AG10803 (cell line): ENCODE results near the gene FXYD2.
"Not testable (repeated sequence)": the region's sequence is repeated elsewhere in the genome, so short reads cannot be mapped to it uniquely, and the experiment has no call there.

Experiments used
- DNase-seq: peaks from one replicate; pipeline ENCODE4 v3.0.0; 2010; ENCODE audit warnings: low read depth
- H3K4me3 ChIP-seq: 2 replicates; pipeline ENCODE4 v1.5.1; 2011; ENCODE audit warnings: mild to moderate bottlenecking, low read length, control low read depth
- CTCF ChIP-seq: conservative IDR thresholded peaks from 2 replicates; pipeline ENCODE4 v1.5.1; 2011; ENCODE audit warnings: mild to moderate bottlenecking, low read length, control low read depth, inconsistent platforms

The FXYD2 gene

DNA sequence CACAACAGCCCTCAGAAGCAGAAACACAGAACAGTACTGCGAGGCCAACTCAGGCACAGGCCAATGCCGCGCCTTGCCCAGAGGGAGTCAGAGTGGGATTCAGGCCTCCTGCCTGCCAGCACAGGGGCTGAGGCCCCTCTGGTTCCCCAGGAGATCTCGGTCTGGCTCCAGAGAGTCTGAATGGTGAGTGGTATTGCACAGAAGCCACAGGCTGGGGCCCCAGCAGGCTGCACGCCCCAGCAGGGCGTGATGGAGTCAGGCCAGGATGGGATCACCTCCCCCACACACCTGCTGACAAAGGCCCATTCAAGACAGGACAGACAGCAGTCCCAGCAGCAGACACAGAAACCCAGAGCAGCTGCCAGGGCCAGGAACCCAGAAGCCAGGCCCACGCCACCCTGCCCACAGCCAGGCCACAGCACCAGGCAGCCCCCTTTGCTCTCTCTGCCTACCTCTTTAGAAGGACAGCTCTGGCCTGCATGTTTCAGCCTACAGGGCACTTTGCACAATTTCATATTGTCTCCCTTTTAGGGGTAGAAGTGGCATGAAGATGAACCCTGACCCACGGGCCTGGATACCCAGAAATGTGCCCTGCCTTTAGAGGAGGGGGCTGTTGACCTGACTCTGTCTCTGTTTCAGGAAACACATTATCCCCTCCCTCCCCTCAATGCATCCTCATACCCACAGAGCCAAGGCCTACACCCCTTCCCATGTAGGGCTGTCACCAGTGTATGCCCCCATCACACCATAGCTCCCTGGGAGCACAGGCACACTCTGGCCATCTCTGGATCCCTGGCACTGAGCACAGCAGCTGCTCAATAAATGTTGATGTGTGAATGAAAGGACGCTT lies 45.8 kb upstream of the FXYD2 start:
- DNase-seq = no peak
- no peak overlapping the region for H3K4me3 ChIP-seq
- no peak for TF ChIP-seq CTCF

- TF ChIP-seq CTCF = no peak
- H3K4me3 ChIP-seq = no peak overlapping the region
- no peak for DNase-seq
Measured at GRCh38 chr11:117869604-117870003, 45.1 kb upstream of the FXYD2 start.

DNA sequence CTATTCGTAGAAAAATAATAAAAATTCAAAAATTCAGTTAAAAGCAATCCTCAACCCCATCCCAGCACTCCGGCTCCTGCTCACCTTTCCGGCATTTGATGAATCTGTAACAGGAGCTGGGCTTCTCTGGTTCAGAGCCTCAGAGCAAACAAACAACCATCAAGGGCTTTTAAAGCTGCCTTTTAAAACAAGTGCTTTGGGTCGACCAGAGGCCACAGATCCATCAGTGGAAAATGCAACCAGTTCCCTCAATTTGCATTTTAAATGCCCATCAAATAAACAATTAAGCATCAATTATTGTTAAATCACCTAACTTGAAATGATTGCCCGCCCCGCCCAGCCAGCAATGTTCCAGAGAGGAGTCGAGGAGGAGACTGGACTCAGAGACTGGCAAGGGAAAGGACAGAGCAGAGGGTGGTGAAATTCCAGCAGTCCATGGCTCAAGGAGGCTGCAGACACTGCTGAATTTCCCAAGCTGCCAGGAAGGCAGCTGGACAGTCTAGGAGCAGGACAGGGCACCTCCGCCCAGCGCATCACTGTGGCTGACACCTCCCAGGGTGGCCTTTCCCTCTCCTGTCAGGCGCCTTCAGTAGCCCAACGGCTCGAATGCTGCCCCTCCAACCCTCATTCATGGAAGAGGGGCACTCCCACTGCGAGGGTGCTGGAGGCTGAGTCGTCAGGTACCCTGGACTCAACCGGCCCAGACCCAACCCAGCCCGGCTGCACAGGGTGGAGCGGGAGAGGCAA lies 44.4 kb upstream of the FXYD2 start:
- H3K4me3 ChIP-seq = no peak overlapping the region
- no peak for DNase-seq
- no peak for TF ChIP-seq CTCF

- DNase-seq = no peak
- no peak overlapping the region for H3K4me3 ChIP-seq
- TF ChIP-seq CTCF = no peak
Measured at GRCh38 chr11:117868088-117868487, 43.5 kb upstream of the FXYD2 start.

DNA sequence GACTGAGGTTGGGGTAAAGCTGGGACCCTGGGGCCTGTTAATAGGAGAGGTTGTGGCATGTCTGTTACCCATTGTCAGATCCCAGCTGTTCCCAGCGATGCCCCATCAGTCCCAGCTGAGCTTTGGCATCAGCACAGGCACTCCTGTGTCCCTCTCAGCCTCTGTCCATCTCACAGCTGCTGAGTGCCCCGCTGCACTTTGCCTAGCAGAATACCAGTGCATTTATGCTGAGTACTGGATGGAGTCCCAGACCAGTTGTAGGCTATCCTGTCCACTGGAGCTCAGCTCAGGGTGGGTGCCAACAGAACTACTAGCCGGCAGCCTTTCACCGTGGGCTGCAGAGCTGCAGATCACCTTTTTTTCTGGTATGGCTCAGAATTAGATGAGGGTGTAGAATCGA lies 42.0 kb upstream of the FXYD2 start:
- TF ChIP-seq CTCF = no peak
- no peak for DNase-seq
- H3K4me3 ChIP-seq = no peak overlapping the region

DNA sequence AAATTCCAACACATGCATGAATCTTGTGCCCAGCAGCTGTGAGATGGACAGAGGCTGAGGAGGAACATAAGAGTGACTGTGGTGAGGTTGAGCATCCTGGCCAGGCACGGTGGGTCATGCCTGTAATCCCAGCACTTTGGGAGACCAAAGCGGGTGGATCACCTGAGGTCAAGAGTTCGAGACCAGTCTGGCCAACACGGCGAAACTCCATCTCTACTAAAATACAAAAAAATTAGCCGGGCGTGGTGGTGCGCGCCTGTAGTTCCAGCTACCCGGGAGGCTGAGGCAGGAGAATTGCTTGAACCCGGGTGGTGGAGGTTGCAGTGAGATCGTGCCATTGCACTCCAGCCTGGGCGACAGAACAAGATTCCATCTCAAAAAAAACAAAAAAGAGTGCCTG lies 41.0 kb upstream of the FXYD2 start:
- H3K4me3 ChIP-seq, DNase-seq: not testable (repeated sequence)

- no peak for DNase-seq
- no peak overlapping the region for H3K4me3 ChIP-seq
- no peak for TF ChIP-seq CTCF
Measured at GRCh38 chr11:117863383-117863782, 38.8 kb upstream of the FXYD2 start.
